IPS-18c (cell line): ENCODE data around the gene DDX10.

Experiments used
- H3K4me3 ChIP-seq: 2 replicates; pipeline ENCODE4 v1.7.0; 2013; ENCODE audit warnings: low read depth, mild to moderate bottlenecking, low read length, moderate library complexity; ENCODE audit not compliant: insufficient read depth
- H3K9me3 ChIP-seq: one replicate; pipeline ENCODE4 v1.6.1; 2013; ENCODE audit warnings: mild to moderate bottlenecking, low read length, moderate library complexity; ENCODE audit not compliant: control insufficient read depth, insufficient read depth

DDX10 gene

GRCh38 chr11:108921211-108921610 lies 256.3 kb downstream of the DDX10 start:
- Histone ChIP-seq H3K4me3 (no peak overlapping the region), H3K9me3 (no peaks in the 10 kb centered on the region)

- H3K9me3 ChIP-seq: no peaks in the 10 kb centered on the region
- no peak overlapping the region for H3K4me3 ChIP-seq
Observed at GRCh38 chr11:108922241-108922640, 257.4 kb downstream of the DDX10 start.

- Histone ChIP-seq H3K4me3 (no peak overlapping the region), H3K9me3 (no peaks in the 10 kb centered on the region)
Observed at GRCh38 chr11:108923413-108923812, 258.5 kb downstream of the DDX10 start.

GRCh38 chr11:108926171-108926840 lies 261.4 kb downstream of the DDX10 start:
- no peak overlapping the region for H3K4me3 ChIP-seq
- no peaks in the 10 kb centered on the region for H3K9me3 ChIP-seq

- Histone ChIP-seq H3K4me3 (no peak overlapping the region), H3K9me3 (no peaks in the 10 kb centered on the region)
Observed at GRCh38 chr11:108926841-108927577, 262.1 kb downstream of the DDX10 start.

- no peaks in the 10 kb centered on the region for H3K9me3 ChIP-seq
- H3K4me3 ChIP-seq: no peak overlapping the region
Observed at GRCh38 chr11:108927791-108928545, 263.1 kb downstream of the DDX10 start.

GRCh38 chr11:108929241-108929640 lies 264.4 kb downstream of the DDX10 start:
- no peaks in the 10 kb centered on the region for H3K9me3 ChIP-seq
- H3K4me3 ChIP-seq: no peak overlapping the region

- H3K4me3 ChIP-seq: no peak overlapping the region
Observed at GRCh38 chr11:108931168-108931567, 266.3 kb downstream of the DDX10 start.

GRCh38 chr11:108933630-108934029 lies 268.8 kb downstream of the DDX10 start:
- no peak overlapping the region for H3K4me3 ChIP-seq

More at GRCh38 chr11:108931168-108931567, 266.3 kb downstream of the DDX10 start:
- no peaks in the 10 kb centered on the region for H3K9me3 ChIP-seq

GRCh38 chr11:108934289-108934688 lies 269.4 kb downstream of the DDX10 start:
- no peaks in the 10 kb centered on the region for H3K9me3 ChIP-seq
- no peak overlapping the region for H3K4me3 ChIP-seq

More at GRCh38 chr11:108933630-108934029, 268.8 kb downstream of the DDX10 start:
- no peaks in the 10 kb centered on the region for H3K9me3 ChIP-seq

GRCh38 chr11:108934696-108935095 lies 269.8 kb downstream of the DDX10 start:
- no peak overlapping the region for H3K4me3 ChIP-seq
- H3K9me3 ChIP-seq: no peaks in the 10 kb centered on the region

GRCh38 chr11:108937746-108938145 lies 272.9 kb downstream of the DDX10 start:
- no peaks in the 10 kb centered on the region for H3K9me3 ChIP-seq
- H3K4me3 ChIP-seq: no peak overlapping the region

GRCh38 chr11:108938604-108939003 lies 273.7 kb downstream of the DDX10 start:
- H3K9me3 ChIP-seq: no peaks in the 10 kb centered on the region
- H3K4me3 ChIP-seq: no peak overlapping the region

GRCh38 chr11:108939135-108939534 lies 274.3 kb downstream of the DDX10 start:
- Histone ChIP-seq H3K9me3 (no peaks in the 10 kb centered on the region), H3K4me3 (no peak overlapping the region)

- H3K4me3 ChIP-seq: no peak overlapping the region
- H3K9me3 ChIP-seq: no peaks in the 10 kb centered on the region
Observed at GRCh38 chr11:108943853-108944252, 279.0 kb downstream of the DDX10 start.

GRCh38 chr11:108944471-108945178 lies 279.8 kb downstream of the DDX10 start:
- Histone ChIP-seq H3K4me3 (no peak overlapping the region), H3K9me3 (no peaks in the 10 kb centered on the region)

- no peak overlapping the region for H3K4me3 ChIP-seq
- no peaks in the 10 kb centered on the region for H3K9me3 ChIP-seq
Observed at GRCh38 chr11:108945341-108945740, 280.5 kb downstream of the DDX10 start.
